HEK293 (cell line): Measurements from ENCODE around the gene ATG4B.
A peak's percentile ranks its signal among the peaks of the same experiment; 100 is the strongest.
"Not testable (repeated sequence)": the region's sequence is repeated elsewhere in the genome, so short reads cannot be mapped to it uniquely, and the experiment has no call there.

Experiments
- CTCF ChIA-PET: fragments of 350-600 bp; formaldehyde crosslinking; extraction: SDS; loops from one replicate; lab custom pipeline; 2021; ENCODE audit warnings: antibody characterized with exemption; lab: Yijun Ruan, JAX
- POLR2A ChIA-PET: fragments of 300-600 bp; formaldehyde crosslinking; extraction: SDS; loops from one replicate; lab custom pipeline; 2020; ENCODE audit warnings: antibody characterized with exemption, inconsistent platforms; lab: Yijun Ruan, JAX
- H3K27ac ChIP-seq: fragments of 200-500 bp; sonication (Bioruptor generic); 2 replicates; pipeline ENCODE4 v1.5.1; 2014; ENCODE audit warnings: low read depth, low read length, control low read depth, inconsistent platforms; ENCODE audit errors: extremely low read depth
- H3K36me3 ChIP-seq, 2 experiments: fragments of 200-500 bp in 1 of 2; sonication (Bioruptor generic) in 1 of 2; 1 replicate in 1 of 2; 2 replicates in 1 of 2; pipeline ENCODE4 v1.5.1; 2014 to 2017; ENCODE audit warnings: inconsistent platforms in 2 of 2, low read length in 2 of 2; ENCODE audit not compliant: control insufficient read depth in 2 of 2, insufficient read depth in 1 of 2
- H3K4me1 ChIP-seq: fragments of 200-500 bp; sonication (Bioruptor generic); 2 replicates; pipeline ENCODE4 v1.5.1; 2014; ENCODE audit warnings: mild to moderate bottlenecking, low read length, inconsistent platforms; ENCODE audit not compliant: control insufficient read depth, insufficient read depth
- H3K4me3 ChIP-seq: 2 replicates; pipeline ENCODE4 v1.5.1; 2011; ENCODE audit warnings: low read depth, mild to moderate bottlenecking, control low read depth, low read length, moderate library complexity
- H3K9me3 ChIP-seq: fragments of 200-500 bp; sonication (Bioruptor generic); 2 replicates; pipeline ENCODE4 v1.5.1; 2014; ENCODE audit warnings: low read depth, low read length, inconsistent platforms; ENCODE audit not compliant: control insufficient read depth, insufficient read depth
- GLIS1 ChIP-seq: fragments of 450-650 bp; formaldehyde crosslinking; IDR thresholded peaks from 2 replicates; pipeline ENCODE4 v1.5.1; 2016; ENCODE audit warnings: missing biosample characterization, missing genetic modification characterization
- KLF1 ChIP-seq: fragments of 450-650 bp; formaldehyde crosslinking; IDR thresholded peaks from 2 replicates; pipeline ENCODE4 v1.5.1; 2016; ENCODE audit warnings: missing biosample characterization, missing genetic modification characterization
- ZBTB49 ChIP-seq: fragments of 450-650 bp; formaldehyde crosslinking; IDR thresholded peaks from 2 replicates; pipeline ENCODE4 v1.5.1; 2016; ENCODE audit warnings: missing biosample characterization, missing genetic modification characterization, low read depth
- ZFP41 ChIP-seq: fragments of 450-650 bp; formaldehyde crosslinking; IDR thresholded peaks from 2 replicates; pipeline ENCODE4 v1.5.1; 2016; ENCODE audit warnings: missing biosample characterization, missing genetic modification characterization, borderline replicate concordance
- ZNF324 ChIP-seq: fragments of 450-650 bp; formaldehyde crosslinking; IDR thresholded peaks from 2 replicates; pipeline ENCODE4 v1.5.1; 2016; ENCODE audit warnings: missing biosample characterization, missing genetic modification characterization
- ZNF433 ChIP-seq: fragments of 450-650 bp; formaldehyde crosslinking; IDR thresholded peaks from 2 replicates; pipeline ENCODE4 v1.5.1; 2016; ENCODE audit warnings: missing biosample characterization, missing genetic modification characterization, low read depth
- ZNF654 ChIP-seq: fragments of 450-650 bp; formaldehyde crosslinking; IDR thresholded peaks from 2 replicates; pipeline ENCODE4 v1.5.1; 2016; ENCODE audit warnings: low read depth, missing biosample characterization, missing genetic modification characterization
- ZNF658 ChIP-seq: fragments of 450-650 bp; formaldehyde crosslinking; IDR thresholded peaks from 2 replicates; pipeline ENCODE4; 2016; ENCODE audit warnings: missing biosample characterization, missing genetic modification characterization
- ZNF692 ChIP-seq: fragments of 450-650 bp; formaldehyde crosslinking; IDR thresholded peaks from 2 replicates; pipeline ENCODE4 v1.5.1; 2016; ENCODE audit warnings: missing biosample characterization, missing genetic modification characterization
- ZNF704 ChIP-seq: fragments of 450-650 bp; formaldehyde crosslinking; IDR thresholded peaks from 2 replicates; pipeline ENCODE4 v1.5.1; 2016; ENCODE audit warnings: missing biosample characterization, missing genetic modification characterization
- ZSCAN16 ChIP-seq: fragments of 450-650 bp; formaldehyde crosslinking; IDR thresholded peaks from 2 replicates; pipeline ENCODE4 v1.5.1; 2016; ENCODE audit warnings: missing biosample characterization, missing genetic modification characterization
- TF ChIP-seq, protein P1 (sequence below): fragments of 450-650 bp; formaldehyde crosslinking; IDR thresholded peaks from 2 replicates; pipeline ENCODE4 v1.5.1; 2016; ENCODE audit warnings: missing biosample characterization, missing genetic modification characterization

Gene ATG4B

GRCh38 chr2:241658296-241658695 lies 20.8 kb downstream of the ATG4B start (continued):
- TF ChIP-seq ZBTB49 (tag by site-specific recombination) (no peak), ZNF658 (tag by site-specific recombination) (no peak), ZNF433 (tag by site-specific recombination) (no peak), ZNF692 (no peak)

GRCh38 chr2:241659150-241659739 lies 21.8 kb downstream of the ATG4B start:
- H3K4me3 ChIP-seq, result no peak overlapping the region
- ChIA-PET POLR2A (interaction anchor here (1.0 to 1.6 kb wide), 2 partner anchors 11 to 222 kb away, joined by 3 to 6 read pairs; no protein-coding TSS in a partner anchor), CTCF (interaction anchor here (0.5 to 2.6 kb wide), 24 partner anchors 9 to 808 kb away, joined by 3 to 11 read pairs (median 4); partner anchors contain the start of genes ATG4B and ING5)
- H3K27ac ChIP-seq, result no peak overlapping the region
- H3K4me1 ChIP-seq, result no peaks in the 10 kb centered on the region
- H3K36me3 ChIP-seq, result peaks cover 0 to 77% of the 10 kb centered on the region in 2 experiments; a peak in 2 of 3 replicates
- H3K9me3 ChIP-seq, result no peaks in the 10 kb centered on the region
- peak; percentile 68 for TF ChIP-seq ZNF654 (tag by site-specific recombination)
- TF ChIP-seq, protein P1, sequence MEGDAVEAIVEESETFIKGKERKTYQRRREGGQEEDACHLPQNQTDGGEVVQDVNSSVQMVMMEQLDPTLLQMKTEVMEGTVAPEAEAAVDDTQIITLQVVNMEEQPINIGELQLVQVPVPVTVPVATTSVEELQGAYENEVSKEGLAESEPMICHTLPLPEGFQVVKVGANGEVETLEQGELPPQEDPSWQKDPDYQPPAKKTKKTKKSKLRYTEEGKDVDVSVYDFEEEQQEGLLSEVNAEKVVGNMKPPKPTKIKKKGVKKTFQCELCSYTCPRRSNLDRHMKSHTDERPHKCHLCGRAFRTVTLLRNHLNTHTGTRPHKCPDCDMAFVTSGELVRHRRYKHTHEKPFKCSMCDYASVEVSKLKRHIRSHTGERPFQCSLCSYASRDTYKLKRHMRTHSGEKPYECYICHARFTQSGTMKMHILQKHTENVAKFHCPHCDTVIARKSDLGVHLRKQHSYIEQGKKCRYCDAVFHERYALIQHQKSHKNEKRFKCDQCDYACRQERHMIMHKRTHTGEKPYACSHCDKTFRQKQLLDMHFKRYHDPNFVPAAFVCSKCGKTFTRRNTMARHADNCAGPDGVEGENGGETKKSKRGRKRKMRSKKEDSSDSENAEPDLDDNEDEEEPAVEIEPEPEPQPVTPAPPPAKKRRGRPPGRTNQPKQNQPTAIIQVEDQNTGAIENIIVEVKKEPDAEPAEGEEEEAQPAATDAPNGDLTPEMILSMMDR, result peak; percentile 72
- TF ChIP-seq ZFP41, result no peak

GRCh38 chr2:241660593-241661213 lies 23.2 kb downstream of the ATG4B start:
- no peaks in the 10 kb centered on the region; the same call in 1 of the 2 replicates for H3K4me1 ChIP-seq
- CTCF ChIA-PET, result interaction anchor here (0.6 to 2.6 kb wide), 5 partner anchors 8 to 767 kb away, joined by 3 to 11 read pairs (median 5); no protein-coding TSS in a partner anchor
- POLR2A ChIA-PET, result no interaction called here

DNA sequence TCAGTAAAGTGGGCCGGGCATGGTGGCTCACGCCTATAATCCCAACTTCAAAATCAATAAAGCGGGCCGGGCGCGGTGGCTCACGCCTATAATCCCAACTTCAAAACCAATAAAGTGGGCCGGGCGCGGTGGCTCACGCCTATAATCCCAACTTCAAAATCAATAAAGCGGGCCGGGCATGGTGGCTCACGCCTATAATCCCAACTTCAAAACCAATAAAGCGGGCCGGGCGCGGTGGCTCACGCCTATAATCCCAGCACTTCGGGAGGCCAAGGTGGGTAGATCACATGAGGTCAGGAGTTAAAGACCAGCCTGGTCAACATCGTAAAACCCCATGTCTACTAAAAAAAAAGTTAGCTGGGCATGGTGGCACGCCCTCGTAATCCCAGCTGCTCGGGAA lies 25.2 kb downstream of the ATG4B start:
- CTCF ChIA-PET, result interaction anchor here (0.6 to 1.7 kb wide), 2 partner anchors 216 to 991 kb away, joined by 3 to 5 read pairs; no protein-coding TSS in a partner anchor
- not testable (repeated sequence) for H3K4me1 ChIP-seq, H3K4me3 ChIP-seq
- TF ChIP-seq KLF1 (tag by site-specific recombination), result peak; percentile 53
- TF ChIP-seq, all 188 proteins: peak for 1; not testable (repeated sequence) for 187
- POLR2A ChIA-PET, H3K27ac ChIP-seq, H3K9me3 ChIP-seq: not testable (repeated sequence)
- H3K36me3 ChIP-seq, result peaks cover 0 to 58% of the 10 kb centered on the region in 2 experiments; a peak in 2 of 3 replicates

More at GRCh38 chr2:241660593-241661213, 23.2 kb downstream of the ATG4B start:
- Histone ChIP-seq H3K27ac (no peak overlapping the region), H3K36me3 (peaks cover 0 to 62% of the 10 kb centered on the region in 2 experiments; a peak in 2 of 3 replicates), H3K4me3 (no peak overlapping the region), H3K9me3 (no peaks in the 10 kb centered on the region)
- no peak for TF ChIP-seq GLIS1 (tag by site-specific recombination)
- no peak for TF ChIP-seq ZSCAN16
- no peak for TF ChIP-seq ZNF324
- TF ChIP-seq ZNF704 (tag by site-specific recombination), result no peak
